ENCODE data around the gene TLX2.

- TF ChIP-seq CTCF (conservative IDR thresholded peaks at IDR 0.05; ENCODE audit: low read depth, low read length): no peak
- no peak for TF ChIP-seq BHLHE40 (IDR thresholded peaks at IDR 0.05; ENCODE audit: low read depth, low read length)
- no peak for TF ChIP-seq SMC3 (IDR thresholded peaks at IDR 0.05; ENCODE audit: low read depth, low read length)
- no peak for TF ChIP-seq MXI1 (IDR thresholded peaks at IDR 0.05; ENCODE audit: borderline replicate concordance, low read depth, low read length)
- no peak for TF ChIP-seq RFX5 (IDR thresholded peaks at IDR 0.05; ENCODE audit: low read depth, low read length)
- TF ChIP-seq POLR2A (IDR thresholded peaks at IDR 0.05; ENCODE audit: low read depth, low read length): no peak
- no peak for TF ChIP-seq MAZ (IDR thresholded peaks at IDR 0.05; ENCODE audit: borderline replicate concordance, low read depth, low read length)
- no peak for TF ChIP-seq RAD21 (IDR thresholded peaks at IDR 0.05; ENCODE audit: low read length)
- no peak for TF ChIP-seq USF2 (IDR thresholded peaks at IDR 0.05; ENCODE audit: low read depth, low read length)
- TF ChIP-seq CEBPB (IDR thresholded peaks at IDR 0.05; ENCODE audit: low read depth, low read length): peak; percentile 83
- TF ChIP-seq FOS (IDR thresholded peaks at IDR 0.05; ENCODE audit: low read depth, low read length): no peak
- TF ChIP-seq MAFK (IDR thresholded peaks at IDR 0.05; ENCODE audit: low read depth, low read length): no peak
- no peak for TF ChIP-seq RCOR1 (IDR thresholded peaks at IDR 0.05; ENCODE audit: insufficient replicate concordance, low read length)
- TF ChIP-seq NFE2L2 (IDR thresholded peaks at IDR 0.05; ENCODE audit: low read depth, low read length): no peak
Observed at GRCh38 chr2:74538881-74539339, 24.7 kb downstream of the TLX2 start.
